ACC112 (cell line): ENCODE data around the gene TXNDC2.

Experiments
- H2AFZ ChIP-seq: fragments of 200-600 bp; sonication (generic); one replicate; pipeline ENCODE4 v1.6.0; 2017; ENCODE audit warnings: antibody characterized with exemption, low read length; ENCODE audit not compliant: unreplicated experiment
- H3K27ac ChIP-seq: fragments of 200-600 bp; sonication (generic); 2 replicates; pipeline ENCODE4 v1.5.1; 2014; ENCODE audit warnings: low read depth, mild to moderate bottlenecking, antibody characterized with exemption, low read length, moderate library complexity
- H3K27me3 ChIP-seq: fragments of 200-600 bp; sonication (generic); 2 replicates; pipeline ENCODE4 v1.6.1; 2014; ENCODE audit warnings: mild to moderate bottlenecking, antibody characterized with exemption, low read length, moderate library complexity, mixed read lengths; ENCODE audit not compliant: insufficient read depth
- H3K36me3 ChIP-seq: fragments of 200-600 bp; sonication (generic); 2 replicates; pipeline ENCODE4 v1.6.1; 2016; ENCODE audit warnings: mild to moderate bottlenecking, antibody characterized with exemption, low read length, moderate library complexity, mixed read lengths; ENCODE audit not compliant: insufficient read depth
- H3K4me1 ChIP-seq: fragments of 200-600 bp; sonication (generic); one replicate; pipeline ENCODE4 v1.6.1; 2016; ENCODE audit warnings: low read length, mixed read lengths; ENCODE audit not compliant: insufficient read depth, unreplicated experiment, control insufficient read depth
- H3K4me3 ChIP-seq: fragments of 200-600 bp; sonication (generic); 2 replicates; pipeline ENCODE4 v1.5.1; 2014; ENCODE audit warnings: mild to moderate bottlenecking, low read depth, low read length
- H3K79me2 ChIP-seq: fragments of 200-600 bp; sonication (generic); one replicate; pipeline ENCODE4 v1.6.0; 2016; ENCODE audit warnings: low read length; ENCODE audit not compliant: control insufficient read depth, unreplicated experiment, insufficient read depth

TXNDC2 gene

DNA sequence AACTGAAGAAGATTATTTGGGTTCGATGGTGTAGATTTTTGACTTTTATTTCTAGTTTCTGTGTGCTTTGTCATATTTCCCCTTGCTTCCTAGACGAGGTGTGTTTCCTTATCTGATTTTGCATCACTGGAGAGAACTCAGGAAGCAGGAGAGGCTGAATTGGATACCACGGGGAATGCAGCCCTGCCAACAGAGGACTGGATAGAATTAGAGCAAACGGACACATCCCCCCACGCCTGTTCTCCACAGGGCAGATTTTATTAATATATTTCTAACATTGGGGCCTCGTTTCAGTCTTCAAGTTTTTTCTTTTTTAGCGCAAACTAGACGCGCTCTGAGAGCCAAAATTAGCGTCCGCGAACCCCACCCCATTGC is 27.4 kb downstream of the TXNDC2 start:
- no peaks in the 10 kb centered on the region for H3K27me3 ChIP-seq
- peak overlapping the region; percentile 88 for H3K4me3 ChIP-seq
- H3K4me1 ChIP-seq = peaks cover 20% of the 10 kb centered on the region
- H3K79me2 ChIP-seq = peaks cover 40% of the 10 kb centered on the region
- peak overlapping the region; percentile 95; the same call in 1 of the 2 replicates for H3K27ac ChIP-seq
- peak overlapping the region; percentile 8 for H2AFZ ChIP-seq
- H3K36me3 ChIP-seq = no peaks in the 10 kb centered on the region

DNA sequence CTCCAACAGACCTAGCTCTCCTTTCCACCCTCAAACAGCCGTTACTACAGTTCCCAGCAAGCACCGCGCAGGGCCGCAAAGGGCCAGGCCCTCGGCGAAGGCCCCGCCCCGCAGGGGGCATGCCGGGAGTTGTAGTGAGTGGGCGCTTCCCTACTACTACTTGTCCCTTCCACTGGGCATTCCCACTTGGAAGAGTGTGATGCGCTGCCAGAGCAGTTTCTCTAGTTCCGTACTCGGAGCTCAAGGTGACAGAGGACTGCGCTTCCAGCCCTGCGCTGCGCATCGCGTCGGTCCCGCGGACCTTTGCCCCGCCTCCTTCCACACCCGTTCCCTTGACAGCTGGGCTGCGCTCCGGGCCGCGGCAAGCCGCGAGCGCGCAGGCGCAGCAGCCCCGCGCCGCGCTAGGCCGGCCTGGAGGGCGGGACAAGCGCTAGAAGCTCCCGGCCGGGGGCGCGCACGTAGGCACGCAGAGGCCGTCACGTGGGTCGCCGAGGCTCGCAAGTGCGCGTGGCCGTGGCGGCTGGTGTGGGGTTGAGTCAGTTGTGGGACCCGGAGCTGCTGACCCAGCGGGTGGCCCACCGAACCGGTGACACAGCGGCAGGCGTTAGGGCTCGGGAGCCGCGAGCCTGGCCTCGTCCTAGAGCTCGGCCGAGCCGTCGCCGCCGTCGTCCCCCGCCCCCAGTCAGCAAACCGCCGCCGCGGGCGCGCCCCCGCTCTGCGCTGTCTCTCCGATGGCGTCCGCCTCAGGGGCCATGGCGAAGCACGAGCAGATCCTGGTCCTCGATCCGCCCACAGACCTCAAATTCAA is 28.0 kb downstream of the TXNDC2 start, which contains the start of gene VAPA:
VAPA (plus strand) TSS at position 491 of the 808 bp plus-strand sequence; CDS start at position 732, 241 bp downstream.
- no peaks in the 10 kb centered on the region for H3K36me3 ChIP-seq
- peak within 1 kb of the TSS; percentile 88 for H3K4me3 ChIP-seq
- H3K4me1 ChIP-seq = peaks cover 26% of the 10 kb centered on the region
- H3K79me2 ChIP-seq = peaks cover 46% of the 10 kb centered on the region
- no peaks in the 10 kb centered on the region for H3K27me3 ChIP-seq
- H2AFZ ChIP-seq = peak within 1 kb of the TSS; percentile 84
- H3K27ac ChIP-seq = peak within 1 kb of the TSS; percentile 95

- Histone ChIP-seq H2AFZ (peak overlapping the region; percentile 55), H3K4me1 (peaks cover 30% of the 10 kb centered on the region), H3K27me3 (no peaks in the 10 kb centered on the region), H3K79me2 (peaks cover 52% of the 10 kb centered on the region), H3K36me3 (no peaks in the 10 kb centered on the region), H3K27ac (peak overlapping the region; percentile 95), H3K4me3 (peak overlapping the region; percentile 88)
These were observed 28.5 kb downstream of the TXNDC2 start for GRCh38 chr18:9914334-9914583.

- Histone ChIP-seq H3K4me1 (peaks cover 34% of the 10 kb centered on the region), H3K36me3 (no peaks in the 10 kb centered on the region), H3K79me2 (peaks cover 56% of the 10 kb centered on the region), H3K27me3 (no peaks in the 10 kb centered on the region), H2AFZ (no peak overlapping the region), H3K4me3 (peak overlapping the region; percentile 88), H3K27ac (peak overlapping the region; percentile 95)
These were observed 29.0 kb downstream of the TXNDC2 start for GRCh38 chr18:9914584-9915290.

DNA sequence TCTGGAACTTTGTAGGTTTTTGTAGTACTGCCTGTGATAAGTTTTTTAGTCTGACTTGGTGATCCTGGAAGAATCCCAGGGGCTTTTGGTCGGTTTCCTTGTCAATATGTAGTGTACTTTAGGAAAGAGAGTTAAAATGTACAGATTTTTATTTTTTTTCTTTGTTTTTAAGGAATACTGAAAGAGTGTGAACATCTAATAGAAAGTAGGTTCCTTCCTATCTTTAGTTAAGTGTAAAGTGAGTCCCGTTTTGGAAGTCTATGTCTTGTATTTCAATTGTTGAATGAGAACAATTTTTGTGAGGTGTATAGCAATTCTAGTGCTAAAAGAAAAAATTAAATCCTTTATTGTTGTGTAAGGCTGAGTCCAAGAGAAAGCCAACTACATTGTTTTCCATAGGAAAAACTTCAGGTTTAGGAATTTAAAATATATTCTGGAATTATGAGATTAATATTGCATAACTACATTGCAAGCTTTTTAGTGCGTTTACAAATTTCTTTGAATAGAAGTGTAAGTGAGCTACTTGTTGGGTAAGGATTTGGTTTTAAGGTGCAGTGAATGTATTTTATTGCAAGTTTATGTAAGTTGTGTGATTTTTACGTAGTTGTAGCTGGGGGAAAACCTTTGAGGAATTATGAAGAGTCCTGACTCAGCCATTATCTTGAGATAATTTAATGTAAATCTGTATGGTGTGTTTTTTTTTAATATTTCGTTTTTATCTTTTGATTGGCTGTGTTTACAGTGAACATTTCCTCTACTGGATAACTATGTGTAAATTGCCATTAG is 29.7 kb downstream of the TXNDC2 start:
- no peak overlapping the region for H2AFZ ChIP-seq
- no peaks in the 10 kb centered on the region for H3K27me3 ChIP-seq
- peak overlapping the region; percentile 95 for H3K27ac ChIP-seq
- H3K36me3 ChIP-seq = no peaks in the 10 kb centered on the region
- H3K4me1 ChIP-seq = peaks cover 36% of the 10 kb centered on the region
- peak overlapping the region; percentile 88 for H3K4me3 ChIP-seq
- peaks cover 64% of the 10 kb centered on the region for H3K79me2 ChIP-seq

DNA sequence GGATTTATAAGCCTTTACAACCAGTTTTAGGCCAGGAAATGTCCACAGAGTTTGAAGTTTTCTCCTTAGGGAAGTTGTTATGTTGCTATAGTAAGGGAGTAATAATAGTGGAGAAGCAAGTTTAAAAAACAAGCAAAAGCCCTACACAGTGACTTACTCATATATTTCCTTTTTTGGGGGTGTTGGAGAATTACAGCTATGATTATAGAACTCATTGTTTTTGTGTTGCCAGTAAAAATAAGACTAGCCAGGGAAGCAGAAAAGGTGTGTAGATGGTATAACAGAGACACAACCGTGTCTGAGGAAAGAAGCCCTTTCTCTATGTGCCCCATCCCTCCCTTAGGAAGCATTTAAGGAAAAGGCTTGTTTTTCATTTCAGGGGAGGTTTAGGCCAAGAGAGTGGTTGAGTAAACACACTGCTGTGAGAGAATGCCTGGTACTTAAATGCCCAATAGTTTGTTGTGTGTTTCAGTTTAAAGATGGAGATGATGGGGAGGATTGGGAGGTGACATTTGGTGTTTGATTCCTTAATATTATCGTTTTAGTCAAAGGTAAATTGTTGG is 30.4 kb downstream of the TXNDC2 start:
- Histone ChIP-seq H3K79me2 (peaks cover 71% of the 10 kb centered on the region), H2AFZ (no peak overlapping the region), H3K4me1 (peaks cover 36% of the 10 kb centered on the region), H3K27ac (peak overlapping the region; percentile 95), H3K27me3 (no peaks in the 10 kb centered on the region), H3K4me3 (peak overlapping the region; percentile 88), H3K36me3 (no peaks in the 10 kb centered on the region)

- Histone ChIP-seq H3K4me1 (peaks cover 36% of the 10 kb centered on the region), H3K36me3 (no peaks in the 10 kb centered on the region), H3K27me3 (no peaks in the 10 kb centered on the region), H2AFZ (no peak overlapping the region), H3K79me2 (peaks cover 77% of the 10 kb centered on the region), H3K27ac (peak overlapping the region; percentile 95), H3K4me3 (peak overlapping the region; percentile 88)
These were observed 31.0 kb downstream of the TXNDC2 start for GRCh38 chr18:9916808-9917207.

GRCh38 chr18:9918016-9918680 is 32.4 kb downstream of the TXNDC2 start:
- peaks cover 7% of the 10 kb centered on the region; the same call in 1 of the 2 replicates for H3K36me3 ChIP-seq
- peak overlapping the region; percentile 21 for H3K27ac ChIP-seq
- peaks cover 39% of the 10 kb centered on the region for H3K4me1 ChIP-seq
- H3K79me2 ChIP-seq = peaks cover 90% of the 10 kb centered on the region
- no peak overlapping the region for H2AFZ ChIP-seq
- peak overlapping the region; percentile 35 for H3K4me3 ChIP-seq
- H3K27me3 ChIP-seq = no peaks in the 10 kb centered on the region

GRCh38 chr18:9919564-9920232 is 33.9 kb downstream of the TXNDC2 start:
- H3K27me3 ChIP-seq = no peaks in the 10 kb centered on the region
- H3K36me3 ChIP-seq = peaks cover 7% of the 10 kb centered on the region; the same call in 1 of the 2 replicates
- H2AFZ ChIP-seq = no peak overlapping the region
- H3K27ac ChIP-seq = no peak overlapping the region
- H3K4me1 ChIP-seq = peaks cover 49% of the 10 kb centered on the region
- peaks cover 99% of the 10 kb centered on the region for H3K79me2 ChIP-seq
- no peak overlapping the region for H3K4me3 ChIP-seq
